Measurements from ENCODE around the gene ANKRD31.

The ANKRD31 gene

DNA sequence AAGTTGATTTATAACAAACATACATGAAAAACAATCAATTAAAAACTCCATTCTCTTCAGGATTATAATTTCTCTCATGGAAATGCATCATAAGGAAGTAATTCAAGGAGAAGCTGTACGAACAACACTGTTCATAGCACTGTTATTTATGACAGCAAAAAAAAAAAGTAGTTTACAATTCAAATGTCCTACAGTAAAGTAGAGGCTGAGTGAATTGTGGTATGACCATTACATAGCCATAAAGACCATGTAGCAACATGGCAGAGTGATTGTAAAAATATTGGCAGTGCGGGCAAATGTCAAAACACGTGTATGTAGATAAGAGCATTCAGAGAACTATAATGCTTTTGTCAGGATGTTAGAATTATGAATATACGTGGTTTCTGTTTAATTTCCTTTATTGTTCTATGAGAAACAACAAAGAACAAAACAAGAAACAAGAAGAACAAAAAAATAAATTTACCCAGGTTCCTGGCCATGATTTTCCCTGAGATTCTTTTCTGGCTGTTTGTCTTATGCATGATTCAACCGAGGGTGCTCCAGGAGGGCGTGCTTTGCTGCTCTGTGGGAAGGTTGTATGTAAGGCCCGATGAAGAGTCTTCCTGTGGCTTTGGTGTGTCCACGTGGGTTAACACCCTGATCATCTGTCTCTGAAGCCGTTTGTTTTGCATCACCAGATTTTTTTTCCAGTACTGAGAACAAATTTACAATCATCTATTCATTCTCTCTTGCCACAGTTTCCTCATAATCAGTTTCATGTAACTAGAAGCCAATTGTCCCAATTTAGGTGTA lies 213.1 kb downstream of the ANKRD31 start:
- DNase-seq, result no peak

DNA sequence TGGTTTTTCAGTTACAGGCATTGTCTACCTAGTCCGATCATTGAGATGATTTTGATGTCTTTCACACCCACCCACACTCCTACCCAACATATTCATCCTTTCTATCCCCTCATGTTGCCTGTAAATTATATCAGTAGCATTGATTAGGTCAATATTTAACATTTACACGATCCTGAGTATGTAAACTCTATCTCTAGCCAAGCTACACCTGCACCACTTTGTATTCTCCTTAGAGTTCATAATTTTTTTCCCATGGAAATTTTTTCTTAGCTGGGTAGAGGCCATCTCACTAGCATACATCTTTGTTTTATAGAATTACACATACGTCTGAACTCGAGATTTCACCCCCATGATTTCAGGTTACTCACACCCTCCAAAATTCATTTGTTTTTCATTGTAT lies 214.9 kb downstream of the ANKRD31 start:
- no peak for DNase-seq

DNA sequence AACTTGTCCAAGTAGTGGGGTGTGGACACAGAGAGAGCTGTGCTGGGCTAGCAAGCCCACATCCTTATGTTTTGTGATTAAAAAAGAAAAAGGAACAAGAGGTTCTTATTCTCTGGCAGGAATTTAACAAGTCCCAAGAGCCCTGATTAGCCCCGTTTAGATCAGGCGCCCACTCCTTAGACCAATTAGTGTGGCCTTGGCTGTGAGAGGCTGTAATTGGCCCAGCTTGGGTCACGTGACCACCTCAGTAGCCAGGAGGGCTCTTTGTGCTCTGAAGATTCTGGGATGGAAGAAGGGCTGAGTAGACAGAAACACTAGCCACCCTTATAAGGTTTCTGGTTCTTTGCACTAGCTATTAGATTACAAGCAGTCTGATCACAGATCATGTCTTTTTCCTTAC lies 215.5 kb downstream of the ANKRD31 start:
- DNase-seq, result no peak

DNA sequence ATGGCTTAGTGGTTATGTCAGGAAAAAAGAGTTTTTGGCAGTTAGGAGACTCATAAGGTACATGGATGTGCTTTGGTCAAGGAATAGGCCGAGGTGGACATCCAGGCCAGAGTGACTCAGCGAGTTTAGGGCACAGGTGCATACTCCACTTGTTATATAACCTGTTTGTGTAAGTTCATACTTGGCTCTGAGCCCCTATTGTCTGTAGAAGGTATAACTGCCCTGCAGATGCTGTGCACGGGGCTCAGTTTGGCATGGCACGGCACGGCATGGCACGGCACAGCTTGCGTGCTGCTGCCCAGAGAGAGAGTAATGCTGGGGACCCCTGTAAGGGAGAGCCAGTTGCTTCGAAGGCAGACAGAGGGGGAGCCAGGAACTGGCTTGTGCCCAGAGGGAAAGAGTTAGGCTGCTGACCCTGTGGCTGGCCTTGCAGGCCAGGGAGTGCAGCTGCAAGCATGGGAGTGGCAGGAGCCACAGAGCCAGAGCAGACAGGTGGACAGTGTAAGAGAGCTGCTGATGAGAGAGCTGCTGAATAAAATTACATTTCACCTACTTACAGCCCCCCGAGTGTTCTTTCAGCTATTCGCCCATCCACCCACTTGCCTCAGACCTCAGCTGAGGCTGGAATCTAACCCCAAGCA lies 216.5 kb downstream of the ANKRD31 start:
- no peak for DNase-seq

DNA sequence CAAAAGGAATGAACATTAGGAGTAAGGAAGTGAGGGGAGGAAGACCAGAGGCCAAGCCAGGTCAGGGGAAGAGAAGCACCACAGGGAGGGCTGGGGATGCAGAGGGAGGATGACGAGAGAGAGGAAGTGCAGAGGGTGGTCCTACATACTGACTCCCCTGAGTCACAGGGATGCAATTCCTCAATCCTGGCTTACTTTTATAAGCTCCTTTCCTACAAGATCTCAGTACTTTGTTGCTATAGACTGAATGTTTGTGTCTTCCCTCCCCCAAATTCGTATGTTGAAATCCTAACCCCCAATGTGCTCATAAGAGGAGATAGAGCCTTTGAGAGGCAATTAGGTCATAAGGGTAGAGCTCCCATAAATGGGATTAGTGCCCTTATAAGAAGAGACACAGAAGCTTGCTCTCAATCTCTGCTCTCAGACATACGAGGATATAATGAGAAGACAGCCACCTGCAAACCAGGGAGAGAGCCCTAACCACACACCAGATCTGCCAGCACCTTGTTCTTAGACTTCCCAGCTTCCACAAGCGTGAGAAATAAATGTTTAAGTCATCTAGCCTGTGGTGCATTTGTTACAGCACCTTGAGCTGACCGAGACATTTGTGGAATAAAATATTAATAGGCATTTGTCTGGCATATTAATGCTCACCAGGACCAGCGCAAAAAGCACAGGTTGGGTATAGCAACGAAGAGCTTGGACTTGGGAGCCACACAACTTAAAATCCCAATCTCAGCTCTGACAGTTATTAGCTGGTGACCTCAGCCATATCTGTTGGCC lies 217.7 kb downstream of the ANKRD31 start:
- DNase-seq, result no peak
